Fibroblast of lung (primary cell): ENCODE data around the gene ZNF274. TPM values are rescaled to one million over a fixed set of nuclear protein-coding genes. Genes with fewer than 3 reads are reported as not detected.
A peak's percentile ranks its signal among the peaks of the same experiment; 100 is the strongest.

Experiments used
- DNase-seq, 2 donors: peaks; one replicate each; pipeline versions ENCODE4 v3.0.0 to v3.0.0-alpha.2; 2010; ENCODE audit warnings: low read depth in 2 of 2
- H2AFZ ChIP-seq: 2 replicates; pipeline ENCODE4 v1.5.1; 2012; ENCODE audit warnings: low read length, control low read depth, inconsistent platforms
- H3K27ac ChIP-seq: 2 replicates; pipeline ENCODE4 v1.5.1; 2011; ENCODE audit warnings: low read length, control low read depth; ENCODE audit not compliant: insufficient read depth
- H3K27me3 ChIP-seq: 2 replicates; pipeline ENCODE4 v1.5.1; 2011; ENCODE audit warnings: mild to moderate bottlenecking, low read length; ENCODE audit not compliant: control insufficient read depth, insufficient read depth
- H3K36me3 ChIP-seq: 2 replicates; pipeline ENCODE4 v1.5.1; 2011; ENCODE audit warnings: low read length; ENCODE audit not compliant: control insufficient read depth, insufficient read depth
- H3K4me1 ChIP-seq: 2 replicates; pipeline ENCODE4 v1.5.1; 2011; ENCODE audit warnings: low read length; ENCODE audit not compliant: control insufficient read depth, insufficient read depth; ENCODE audit errors: extremely low read depth
- H3K4me2 ChIP-seq: 2 replicates; pipeline ENCODE4 v1.5.1; 2011; ENCODE audit warnings: low read length, control low read depth; ENCODE audit not compliant: insufficient read depth; ENCODE audit errors: extremely low read depth
- H3K4me3 ChIP-seq, 4 experiments: fragments of 200-600 bp in 1 of 4; sonication (generic) in 1 of 4; replicated peaks in 1 of 4; 2 replicates each; pipeline ENCODE4 v1.5.1; 2011 to 2016; ENCODE audit warnings: low read length in 4 of 4, low read depth in 3 of 4, mild to moderate bottlenecking in 3 of 4, control low read depth in 2 of 4, inconsistent platforms in 1 of 4, mixed read lengths in 1 of 4; ENCODE audit not compliant: insufficient read depth in 1 of 4; ENCODE audit errors: control extremely low read depth in 1 of 4
- H3K79me2 ChIP-seq: 2 replicates; pipeline ENCODE4 v1.5.1; 2012; ENCODE audit warnings: mild to moderate bottlenecking, low read length, inconsistent platforms; ENCODE audit not compliant: control insufficient read depth, insufficient read depth
- H3K9ac ChIP-seq: 2 replicates; pipeline ENCODE4 v1.5.1; 2011; ENCODE audit warnings: mild to moderate bottlenecking, low read length, control low read depth; ENCODE audit not compliant: insufficient read depth
- H3K9me3 ChIP-seq: 2 replicates; pipeline ENCODE4 v1.5.1; 2012; ENCODE audit warnings: low read depth, low read length; ENCODE audit not compliant: control insufficient read depth, insufficient read depth
- H4K20me1 ChIP-seq: 2 replicates; pipeline ENCODE4 v1.5.1; 2011; ENCODE audit warnings: low read length; ENCODE audit not compliant: control insufficient read depth, insufficient read depth; ENCODE audit errors: extremely low read depth
- CTCF ChIP-seq, 2 donors: IDR thresholded peaks in 1 of 2; conservative IDR thresholded peaks in 1 of 2; 1 replicate in 1 of 2; 2 replicates in 1 of 2; pipeline ENCODE4 v1.5.1; 2011 to 2012; ENCODE audit warnings: low read length in 2 of 2, control low read depth in 1 of 2, inconsistent platforms in 1 of 2, low read depth in 1 of 2, mild to moderate bottlenecking in 1 of 2
- EZH2 ChIP-seq: IDR thresholded peaks from 2 replicates; pipeline ENCODE4 v1.5.1; 2012; ENCODE audit warnings: low read length, control low read depth, mild to moderate bottlenecking; ENCODE audit errors: missing control alignments
- polyA plus RNA-seq, 2 donors: library from polyadenylated mRNA; depleted of rRNA in 1 of 2; stranded (reverse) in 1 of 2; unstranded in 1 of 2; fragments of >200 nt; gene quantifications; 2 replicates each; pipeline ENCODE4 v1.2.1, GENCODE V29; 2011 to 2012; ENCODE audit warnings: missing spikeins in 1 of 2
- total RNA-seq: library from RNA; depleted of rRNA; stranded (reverse); fragments of >200 nt; gene quantifications from 2 replicates; pipeline ENCODE4 v1.2.1, GENCODE V29; 2014

Gene ZNF274
- total and polyA plus RNA-seq, 2 donors (not counting 1 experiment from before 2014, with no cell fraction given) = 12.8 to 37.5 TPM

- H3K27ac ChIP-seq = peak overlapping the region; percentile 96
- peaks cover 19% of the 10 kb centered on the region for H3K9me3 ChIP-seq
- DNase-seq = no peak
- no peaks in the 10 kb centered on the region for H3K4me1 ChIP-seq
- H4K20me1 ChIP-seq = no peaks in the 10 kb centered on the region
- TF ChIP-seq EZH2 = no peak
- no peak for TF ChIP-seq CTCF (conservative IDR thresholded peaks at IDR 0.05 in 1 of 2, IDR thresholded peaks at IDR 0.05 in 1 of 2; ENCODE audit: low read depth in 1 of 2, low read length in 2 of 2)
- H3K4me3 ChIP-seq = peak overlapping the region; percentile 52 to 92 (median 63)
- no peak overlapping the region for H3K9ac ChIP-seq
- H3K4me2 ChIP-seq = peak overlapping the region; percentile 21
- H3K36me3 ChIP-seq = peaks cover 6% of the 10 kb centered on the region
- peaks cover 12% of the 10 kb centered on the region for H3K79me2 ChIP-seq
- H3K27me3 ChIP-seq = no peaks in the 10 kb centered on the region
- peak overlapping the region; percentile 83 for H2AFZ ChIP-seq
Measured at GRCh38 chr19:58182577-58182988, 278 bp upstream of the ZNF274 start.

- peak overlapping the region; percentile 64 for H3K4me2 ChIP-seq
- H3K9me3 ChIP-seq = peaks cover 19% of the 10 kb centered on the region
- H3K27me3 ChIP-seq = no peaks in the 10 kb centered on the region
- H3K4me1 ChIP-seq = no peaks in the 10 kb centered on the region
- H2AFZ ChIP-seq = peak overlapping the region; percentile 70
- TF ChIP-seq CTCF (conservative IDR thresholded peaks at IDR 0.05 in 1 of 2, IDR thresholded peaks at IDR 0.05 in 1 of 2; ENCODE audit: low read depth in 1 of 2, low read length in 2 of 2) (no peak), EZH2 (no peak)
- peak overlapping the region; percentile 90 for H3K9ac ChIP-seq
- peaks cover 12% of the 10 kb centered on the region for H3K79me2 ChIP-seq
- peak overlapping the region; percentile 96 for H3K27ac ChIP-seq
- H4K20me1 ChIP-seq = no peaks in the 10 kb centered on the region
- no peak for DNase-seq
- peaks cover 6% of the 10 kb centered on the region for H3K36me3 ChIP-seq
- H3K4me3 ChIP-seq = peak overlapping the region; percentile 79 to 92 (median 86)
Measured at GRCh38 chr19:58183817-58184215, 955 bp downstream of the ZNF274 start.

GRCh38 chr19:58196901-58197616, 14.2 kb downstream of the ZNF274 start:
- Histone ChIP-seq H3K27me3 (no peaks in the 10 kb centered on the region), H3K9ac (no peak overlapping the region), H2AFZ (no peak overlapping the region), H3K9me3 (peaks cover 12% of the 10 kb centered on the region), H3K4me2 (no peak overlapping the region), H3K4me3 (no peak overlapping the region), H3K79me2 (no peaks in the 10 kb centered on the region), H3K4me1 (no peaks in the 10 kb centered on the region), H3K27ac (no peak overlapping the region), H4K20me1 (no peaks in the 10 kb centered on the region), H3K36me3 (peaks cover 12% of the 10 kb centered on the region)
- TF ChIP-seq CTCF (conservative IDR thresholded peaks at IDR 0.05 in 1 of 2, IDR thresholded peaks at IDR 0.05 in 1 of 2; ENCODE audit: low read depth in 1 of 2, low read length in 2 of 2) = no peak
- no peak for TF ChIP-seq EZH2
- peak; percentile 36 to 48 for DNase-seq
